ENCODE data around the gene NUDT14. TPM values are rescaled to one million over a fixed set of nuclear protein-coding genes. Genes with fewer than 3 reads are reported as not detected.

NUDT14 gene
- polyA plus RNA-seq, 3 donors: 22.0 to 37.4 (median 23.9) TPM

DNA sequence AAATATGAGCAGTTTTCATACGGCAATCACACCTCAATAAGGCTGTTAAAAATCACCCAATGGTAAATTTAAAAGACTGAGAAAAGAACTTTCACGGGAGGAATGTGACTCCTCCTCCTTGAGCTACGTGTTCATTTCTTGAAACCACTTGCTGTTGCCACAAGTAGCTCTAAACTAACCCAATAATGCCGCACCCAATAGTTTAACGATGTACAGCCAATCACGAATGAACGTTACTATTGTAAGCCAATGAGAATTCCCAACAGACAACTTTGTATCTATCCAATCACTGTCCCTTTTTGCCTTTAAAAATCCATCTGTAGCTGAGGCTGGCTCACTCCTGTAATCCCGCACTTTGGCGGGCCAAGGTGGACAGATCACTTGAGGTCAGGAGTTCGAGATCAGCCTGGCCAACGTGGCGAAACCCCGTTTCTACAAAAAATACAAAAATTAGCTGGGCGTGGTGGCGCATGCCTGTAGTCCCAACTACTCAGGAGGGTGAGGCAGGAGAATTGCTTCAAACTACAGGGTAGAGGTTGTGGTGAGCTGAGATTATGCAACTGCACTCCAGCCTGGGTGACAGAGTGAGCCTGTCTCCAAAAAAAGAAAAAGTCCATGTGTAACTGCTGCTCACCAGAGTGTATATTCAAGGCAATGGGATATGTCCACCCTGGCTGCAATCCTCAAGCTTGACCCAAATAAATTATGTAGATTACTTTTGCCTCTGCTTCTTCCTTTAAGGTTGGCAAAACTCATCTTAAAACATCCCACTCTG, 42.8 kb upstream of the NUDT14 start:
- H3K4me1 ChIP-seq (ENCODE audit: control insufficient read depth in 1 of 2, insufficient read depth in 2 of 2, low read length in 2 of 2): no peaks in the 10 kb centered on the region
- H3K79me2 ChIP-seq (ENCODE audit: insufficient read depth, low read length): no peaks in the 10 kb centered on the region
- H3K4me3 Mint-ChIP-seq: no peak overlapping the region
- no peak overlapping the region for H3K4me3 ChIP-seq (replicated peaks in 1 of 3; ENCODE audit: low read depth in 2 of 3, low read length in 3 of 3)
- no peaks in the 10 kb centered on the region for H3K27me3 ChIP-seq (ENCODE audit: control insufficient read depth in 2 of 2, insufficient read depth in 2 of 2, low read length in 2 of 2)
- H3K27ac Mint-ChIP-seq: peak overlapping the region in 1 of 7 donors; percentile 8
- peaks cover 7% of the 10 kb centered on the region for H3K4me1 Mint-ChIP-seq
- intact Hi-C loops (cut with micrococcal nuclease): no loop called here
- H3K4me2 ChIP-seq (replicated peaks; ENCODE audit: extremely low read depth, low read length, poor library complexity, severe bottlenecking): no peak overlapping the region
- TF ChIP-seq, protein P1, sequence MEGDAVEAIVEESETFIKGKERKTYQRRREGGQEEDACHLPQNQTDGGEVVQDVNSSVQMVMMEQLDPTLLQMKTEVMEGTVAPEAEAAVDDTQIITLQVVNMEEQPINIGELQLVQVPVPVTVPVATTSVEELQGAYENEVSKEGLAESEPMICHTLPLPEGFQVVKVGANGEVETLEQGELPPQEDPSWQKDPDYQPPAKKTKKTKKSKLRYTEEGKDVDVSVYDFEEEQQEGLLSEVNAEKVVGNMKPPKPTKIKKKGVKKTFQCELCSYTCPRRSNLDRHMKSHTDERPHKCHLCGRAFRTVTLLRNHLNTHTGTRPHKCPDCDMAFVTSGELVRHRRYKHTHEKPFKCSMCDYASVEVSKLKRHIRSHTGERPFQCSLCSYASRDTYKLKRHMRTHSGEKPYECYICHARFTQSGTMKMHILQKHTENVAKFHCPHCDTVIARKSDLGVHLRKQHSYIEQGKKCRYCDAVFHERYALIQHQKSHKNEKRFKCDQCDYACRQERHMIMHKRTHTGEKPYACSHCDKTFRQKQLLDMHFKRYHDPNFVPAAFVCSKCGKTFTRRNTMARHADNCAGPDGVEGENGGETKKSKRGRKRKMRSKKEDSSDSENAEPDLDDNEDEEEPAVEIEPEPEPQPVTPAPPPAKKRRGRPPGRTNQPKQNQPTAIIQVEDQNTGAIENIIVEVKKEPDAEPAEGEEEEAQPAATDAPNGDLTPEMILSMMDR (IDR thresholded peaks at IDR 0.05): no peak
- no peaks in the 10 kb centered on the region for H3K9me3 ChIP-seq (replicated peaks in 1 of 2; ENCODE audit: control insufficient read depth in 1 of 2, insufficient read depth in 1 of 2, low read length in 2 of 2)
- H4K20me1 ChIP-seq (ENCODE audit: insufficient read depth, low read length): no peaks in the 10 kb centered on the region
- H3K9ac ChIP-seq (ENCODE audit: insufficient read depth, low read length, poor library complexity, severe bottlenecking): no peak overlapping the region
- WGBS (ENCODE audit: insufficient coverage): 86% methylated on average over 9 of the region's 15 CpGs
- no peak for DNase-seq
- H3K27ac ChIP-seq (ENCODE audit: low read depth in 1 of 2, low read length in 2 of 2): no peak overlapping the region
- H3K36me3 Mint-ChIP-seq: peaks cover 66 to 90% of the 10 kb centered on the region in 2 donors
- no peak overlapping the region for H2AFZ ChIP-seq (ENCODE audit: insufficient read depth, low read depth, low read length, poor library complexity, severe bottlenecking)
- peaks cover 45 to 90% of the 10 kb centered on the region in 2 donors for H3K36me3 ChIP-seq (replicated peaks in 1 of 2; ENCODE audit: control insufficient read depth in 1 of 2, insufficient read depth in 2 of 2, low read length in 2 of 2)
- H3K9me3 Mint-ChIP-seq: no peaks in the 10 kb centered on the region
- H3K27me3 Mint-ChIP-seq (ENCODE audit: low read depth in 3 of 3): peaks cover 0 to 1% (median 0%) of the 10 kb centered on the region in 3 donors

DNA sequence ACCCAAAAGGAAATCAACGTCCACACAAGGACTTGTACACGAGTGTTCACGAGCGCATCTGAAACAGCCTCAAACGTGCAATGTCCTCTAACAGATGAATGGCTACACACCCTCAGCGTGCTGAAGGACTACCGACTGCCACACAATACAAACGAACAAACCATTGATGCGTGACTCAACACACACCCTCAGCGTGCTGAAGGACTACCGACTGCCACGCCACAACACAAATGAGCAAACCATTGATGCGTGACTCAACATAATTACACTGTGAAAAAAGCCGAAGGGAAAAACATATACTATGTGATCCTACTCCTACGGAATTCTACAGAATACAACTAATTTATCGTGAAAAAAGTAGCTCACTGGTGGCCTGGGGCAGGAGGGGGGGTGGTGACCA, 42.1 kb upstream of the NUDT14 start:
- Histone ChIP-seq H4K20me1 (ENCODE audit: insufficient read depth, low read length) (no peaks in the 10 kb centered on the region), H3K4me1 (ENCODE audit: control insufficient read depth in 1 of 2, insufficient read depth in 2 of 2, low read length in 2 of 2) (no peaks in the 10 kb centered on the region), H2AFZ (ENCODE audit: insufficient read depth, low read depth, low read length, poor library complexity, severe bottlenecking) (no peak overlapping the region), H3K36me3 (replicated peaks in 1 of 2; ENCODE audit: control insufficient read depth in 1 of 2, insufficient read depth in 2 of 2, low read length in 2 of 2) (peaks cover 52 to 97% of the 10 kb centered on the region in 2 donors), H3K9me3 (replicated peaks in 1 of 2; ENCODE audit: control insufficient read depth in 1 of 2, insufficient read depth in 1 of 2, low read length in 2 of 2) (no peaks in the 10 kb centered on the region), H3K4me2 (replicated peaks; ENCODE audit: extremely low read depth, low read length, poor library complexity, severe bottlenecking) (no peak overlapping the region), H3K9ac (ENCODE audit: insufficient read depth, low read length, poor library complexity, severe bottlenecking) (no peak overlapping the region), H3K4me3 (replicated peaks in 1 of 3; ENCODE audit: low read depth in 2 of 3, low read length in 3 of 3) (no peak overlapping the region), H3K79me2 (ENCODE audit: insufficient read depth, low read length) (no peaks in the 10 kb centered on the region), H3K27ac (ENCODE audit: low read depth in 1 of 2, low read length in 2 of 2) (no peak overlapping the region), H3K27me3 (ENCODE audit: control insufficient read depth in 2 of 2, insufficient read depth in 2 of 2, low read length in 2 of 2) (no peaks in the 10 kb centered on the region)
- H3K4me1 Mint-ChIP-seq: peaks cover 7% of the 10 kb centered on the region
- H3K27me3 Mint-ChIP-seq (ENCODE audit: low read depth in 3 of 3): peaks cover 0 to 1% (median 0%) of the 10 kb centered on the region in 3 donors
- TF ChIP-seq, protein P1 (IDR thresholded peaks at IDR 0.05): no peak
- peaks cover 71 to 91% of the 10 kb centered on the region in 2 donors for H3K36me3 Mint-ChIP-seq
- peak overlapping the region in 1 of 7 donors; percentile 73 for H3K27ac Mint-ChIP-seq
- DNase-seq: no peak
- intact Hi-C loops (cut with micrococcal nuclease): no loop called here
- no peak overlapping the region for H3K4me3 Mint-ChIP-seq
- H3K9me3 Mint-ChIP-seq: peaks cover 0 to 2% (median 0%) of the 10 kb centered on the region in 7 donors
- WGBS (ENCODE audit: insufficient coverage): 93% methylated on average over 13 of the region's 16 CpGs
